Lower leg skin (tissue), 3 donors: Measurements from ENCODE around the gene BOK.

Experiments used
- CTCF ChIP-seq, 3 donors: fragments of 450-650 bp; IDR thresholded peaks; one replicate each; pipeline ENCODE4 v1.5.1; 2016; ENCODE audit warnings: antibody characterized with exemption in 3 of 3, mild to moderate bottlenecking in 3 of 3, moderate library complexity in 2 of 3
- POLR2A ChIP-seq, 2 donors: fragments of 450-650 bp; IDR thresholded peaks; one replicate each; pipeline ENCODE4 v1.6.1; 2016 to 2017; ENCODE audit warnings: antibody characterized with exemption in 2 of 2, mild to moderate bottlenecking in 1 of 2, moderate library complexity in 1 of 2

- no peak for TF ChIP-seq CTCF (IDR thresholded peaks at IDR 0.05)
- no peak for TF ChIP-seq POLR2A (IDR thresholded peaks at IDR 0.05)
These were observed 5.0 kb downstream of the BOK start for GRCh38 chr2:241563571-241563980.
